COR-L47 (cell line): Measurements from ENCODE around the gene MAPK8IP1.

Experiments
- DNase-seq: peaks from one replicate; lab custom pipeline; 2025; lab: John Stamatoyannopoulos, UW

Gene MAPK8IP1

DNA sequence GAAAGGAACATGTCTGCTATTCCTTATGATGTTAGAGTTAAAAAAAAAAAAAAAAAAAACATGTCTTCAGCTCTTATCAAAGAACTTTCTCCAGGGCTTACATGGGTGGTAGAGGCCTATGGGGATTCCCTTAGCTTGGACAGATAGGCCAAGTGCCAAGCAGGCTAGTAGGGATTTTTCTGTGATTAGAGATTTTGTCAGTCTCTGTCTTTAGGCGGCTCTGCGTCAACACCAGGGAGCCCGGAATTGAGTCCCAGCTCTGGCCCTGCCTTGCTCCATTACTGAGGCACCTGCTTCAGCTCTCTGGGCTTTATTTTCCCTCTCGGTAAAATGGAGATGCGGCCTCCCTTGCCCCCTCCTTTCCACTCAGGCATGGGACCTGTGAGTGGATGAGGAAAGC lies 25.1 kb upstream of the MAPK8IP1 start:
- DNase-seq = no peak

DNA sequence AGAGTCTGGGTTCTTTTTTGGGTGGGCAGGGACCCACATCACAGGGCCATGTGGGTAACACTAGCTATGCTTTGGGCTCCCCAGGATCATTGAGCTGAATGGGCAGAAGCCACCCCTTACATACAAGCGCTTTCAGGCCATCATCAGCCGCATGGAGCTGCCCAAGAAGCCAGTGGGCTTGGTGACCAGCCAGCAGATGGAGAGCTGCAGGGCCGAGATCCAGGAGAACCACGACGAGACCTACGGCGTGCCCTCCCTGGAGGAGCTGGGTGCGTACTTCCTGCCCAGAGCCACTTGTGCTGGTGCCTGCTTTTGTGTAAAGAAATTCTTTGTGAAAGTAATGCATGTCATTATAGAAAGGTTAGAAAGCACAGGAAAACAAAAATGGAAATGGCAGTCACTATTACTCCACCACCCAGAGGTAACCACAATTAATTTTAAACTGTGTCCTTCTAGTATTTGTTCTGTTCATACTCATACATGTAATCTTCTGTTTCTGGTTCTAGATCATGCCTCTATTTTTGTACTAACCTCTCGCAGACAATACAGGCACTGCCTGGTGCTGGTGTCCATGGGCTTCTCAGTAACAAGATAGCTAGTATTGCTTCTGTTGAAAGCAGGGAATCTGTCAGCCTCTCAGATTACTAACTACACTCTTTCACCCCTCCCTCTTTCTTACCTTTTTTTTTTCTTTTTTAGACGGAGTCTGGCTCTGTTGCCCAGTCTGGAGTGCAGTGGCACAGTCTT lies 24.5 kb upstream of the MAPK8IP1 start:
- DNase-seq = no peak

DNA sequence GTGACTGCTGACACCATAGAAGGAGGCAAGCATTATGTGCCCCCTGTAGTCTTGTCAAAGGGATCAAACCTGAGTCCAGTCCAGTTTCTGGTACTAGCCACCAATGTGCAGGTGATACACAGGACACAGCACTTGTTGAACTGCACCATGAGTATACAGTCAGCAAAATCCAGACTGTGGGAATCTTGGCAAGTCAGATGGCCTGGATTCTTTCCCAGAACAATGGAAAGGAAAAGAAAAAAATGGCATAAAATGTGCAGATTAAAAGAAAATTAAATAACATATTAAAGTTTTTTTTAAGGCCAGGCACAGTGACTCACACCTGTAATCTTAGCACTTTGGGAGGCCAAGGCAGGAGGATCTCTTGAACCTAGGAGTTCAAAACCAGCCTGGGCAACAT lies 21.4 kb upstream of the MAPK8IP1 start:
- DNase-seq = no peak

DNA sequence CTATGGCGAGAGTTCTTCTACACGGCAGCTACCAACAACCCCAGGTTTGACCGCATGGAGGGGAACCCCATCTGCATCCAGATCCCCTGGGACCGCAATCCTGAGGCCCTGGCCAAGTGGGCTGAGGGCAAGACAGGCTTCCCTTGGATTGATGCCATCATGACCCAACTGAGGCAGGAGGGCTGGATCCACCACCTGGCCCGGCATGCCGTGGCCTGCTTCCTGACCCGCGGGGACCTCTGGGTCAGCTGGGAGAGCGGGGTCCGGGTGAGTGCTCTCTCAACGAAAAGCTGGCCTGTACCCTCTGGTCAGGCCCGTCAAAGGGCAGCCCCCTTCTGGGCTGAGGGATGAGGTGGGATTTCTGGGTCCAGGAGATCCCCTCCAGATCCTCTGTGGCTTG lies 15.9 kb upstream of the MAPK8IP1 start:
- no peak for DNase-seq

DNA sequence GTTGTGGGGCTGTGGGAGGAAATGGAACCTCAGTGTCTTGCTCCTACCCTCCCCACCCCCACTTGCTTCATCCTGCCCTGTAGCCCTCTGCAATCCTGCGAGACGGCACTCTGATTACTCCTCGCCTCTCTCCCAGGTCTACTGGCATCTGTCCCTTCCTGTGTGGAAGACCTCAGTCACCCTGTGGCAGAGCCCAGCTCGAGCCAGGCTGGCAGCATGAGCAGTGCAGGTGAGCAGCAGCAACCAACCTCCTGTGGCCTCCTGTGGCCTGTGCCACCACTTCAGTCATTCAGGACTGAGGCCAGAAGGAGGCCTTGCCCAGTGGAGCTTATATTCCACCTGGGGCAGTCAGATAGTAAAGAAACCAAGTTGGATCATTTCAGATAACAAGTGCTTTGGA lies 14.7 kb upstream of the MAPK8IP1 start:
- no peak for DNase-seq

DNA sequence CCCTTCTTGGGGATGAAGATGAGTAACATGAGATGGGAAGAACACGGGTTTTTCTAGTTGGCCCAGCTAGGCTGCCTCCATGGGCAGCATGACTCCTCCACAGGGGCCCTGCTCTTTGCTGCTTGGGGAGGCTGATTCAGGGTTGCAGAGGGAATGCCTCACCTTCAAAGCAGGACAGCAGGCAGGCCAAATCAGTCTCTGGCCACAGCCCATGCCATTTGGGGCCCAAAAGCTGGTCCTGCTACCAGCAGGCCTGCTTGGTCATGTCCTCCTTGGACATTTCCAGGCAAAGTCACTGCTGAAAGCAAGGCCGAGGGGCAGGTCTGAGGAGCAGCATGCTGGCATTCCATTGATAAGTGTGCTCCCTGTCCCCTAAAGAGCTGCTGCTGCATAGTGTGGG lies 13.8 kb upstream of the MAPK8IP1 start:
- DNase-seq = no peak

DNA sequence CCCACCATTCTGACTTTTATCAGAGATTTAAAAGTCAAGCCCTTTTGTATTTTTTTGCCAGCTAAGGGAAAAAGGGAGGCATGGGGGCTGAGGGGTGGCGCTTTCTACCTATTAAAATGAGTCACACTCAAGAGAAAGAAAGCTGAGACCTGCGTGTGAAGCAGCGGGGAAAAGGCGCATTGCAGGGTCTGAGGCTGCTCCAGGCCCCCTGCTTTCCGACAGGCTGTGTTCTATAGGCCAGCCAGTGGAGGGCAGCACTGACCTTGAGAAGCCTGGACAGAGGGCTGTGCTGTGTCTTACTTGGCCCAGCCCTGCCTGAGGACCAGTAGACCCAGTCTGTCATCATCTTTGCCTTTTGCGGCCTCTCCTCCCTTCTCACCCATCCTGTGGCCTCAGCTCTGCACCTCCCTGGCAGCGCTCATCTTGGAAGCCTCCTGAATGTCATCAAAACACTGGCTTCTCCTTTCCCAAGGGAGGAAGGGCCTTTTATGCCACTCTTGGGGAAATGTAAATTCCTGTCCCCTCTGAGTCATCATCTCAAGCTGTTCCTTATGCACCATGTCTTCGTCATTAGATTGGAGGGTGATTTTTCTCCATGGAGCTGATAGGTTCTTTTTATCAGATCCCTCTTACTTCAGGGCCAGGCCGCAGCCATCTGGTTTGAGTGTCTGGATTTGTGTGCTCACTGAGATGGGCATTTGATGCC lies 12.6 kb upstream of the MAPK8IP1 start:
- DNase-seq = peak; percentile 52

DNA sequence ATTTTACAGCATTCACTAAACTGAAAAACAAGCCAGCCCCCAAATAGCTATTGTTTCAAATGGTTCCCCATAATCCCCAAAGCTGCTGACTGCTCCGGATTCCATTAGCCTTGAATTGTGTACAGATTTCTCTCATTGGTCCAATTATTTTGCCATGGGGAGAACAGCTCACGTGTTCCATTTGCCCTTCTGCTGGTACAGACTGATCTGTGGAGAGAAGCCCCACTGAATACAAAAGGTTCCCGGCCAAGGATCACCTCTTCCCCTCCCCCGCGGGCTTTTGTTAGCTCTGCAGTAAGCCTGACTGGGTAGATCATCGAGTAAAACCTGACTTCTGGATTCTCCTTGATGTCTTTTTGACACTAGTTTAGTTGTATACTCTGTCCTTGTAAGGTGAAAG lies 9.1 kb upstream of the MAPK8IP1 start:
- no peak for DNase-seq

DNA sequence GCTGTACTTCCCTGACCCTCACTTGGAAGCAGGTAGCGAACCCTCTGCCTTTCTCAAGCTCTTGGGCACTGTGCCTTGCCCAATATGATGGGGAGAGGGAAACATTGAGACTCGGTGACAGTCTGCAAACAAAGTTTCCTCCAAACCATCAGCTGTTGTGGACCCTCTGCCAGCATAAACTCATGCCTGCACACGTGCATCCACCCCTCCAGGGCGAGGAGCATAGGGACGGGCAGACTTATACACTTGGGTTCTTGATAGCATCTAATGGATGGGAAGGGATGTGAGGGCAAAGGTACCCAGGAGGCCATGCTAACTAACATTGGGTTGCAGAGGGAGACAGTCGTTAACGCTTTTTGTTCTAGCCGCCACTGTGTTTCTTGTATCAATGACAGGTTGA lies 8.2 kb upstream of the MAPK8IP1 start:
- DNase-seq = no peak

DNA sequence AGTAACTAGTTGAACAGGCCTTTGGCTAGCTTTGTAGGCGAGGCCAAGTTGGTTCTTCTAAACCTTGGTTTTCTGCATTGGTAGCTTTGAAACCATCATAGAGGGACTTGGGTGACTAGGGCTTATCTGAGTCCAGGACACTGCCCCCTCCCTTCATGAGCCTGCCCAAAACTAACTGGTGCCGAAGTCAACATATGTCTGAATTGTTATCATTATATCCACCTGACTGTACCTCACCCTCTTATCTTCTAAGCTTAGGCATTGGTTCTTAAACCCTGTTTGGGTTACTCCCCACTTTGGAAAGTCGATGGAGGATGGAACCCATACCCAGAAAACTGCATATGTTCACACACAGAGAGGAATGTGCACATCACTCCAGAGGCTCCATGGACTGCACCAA lies 7.6 kb upstream of the MAPK8IP1 start:
- DNase-seq = no peak

DNA sequence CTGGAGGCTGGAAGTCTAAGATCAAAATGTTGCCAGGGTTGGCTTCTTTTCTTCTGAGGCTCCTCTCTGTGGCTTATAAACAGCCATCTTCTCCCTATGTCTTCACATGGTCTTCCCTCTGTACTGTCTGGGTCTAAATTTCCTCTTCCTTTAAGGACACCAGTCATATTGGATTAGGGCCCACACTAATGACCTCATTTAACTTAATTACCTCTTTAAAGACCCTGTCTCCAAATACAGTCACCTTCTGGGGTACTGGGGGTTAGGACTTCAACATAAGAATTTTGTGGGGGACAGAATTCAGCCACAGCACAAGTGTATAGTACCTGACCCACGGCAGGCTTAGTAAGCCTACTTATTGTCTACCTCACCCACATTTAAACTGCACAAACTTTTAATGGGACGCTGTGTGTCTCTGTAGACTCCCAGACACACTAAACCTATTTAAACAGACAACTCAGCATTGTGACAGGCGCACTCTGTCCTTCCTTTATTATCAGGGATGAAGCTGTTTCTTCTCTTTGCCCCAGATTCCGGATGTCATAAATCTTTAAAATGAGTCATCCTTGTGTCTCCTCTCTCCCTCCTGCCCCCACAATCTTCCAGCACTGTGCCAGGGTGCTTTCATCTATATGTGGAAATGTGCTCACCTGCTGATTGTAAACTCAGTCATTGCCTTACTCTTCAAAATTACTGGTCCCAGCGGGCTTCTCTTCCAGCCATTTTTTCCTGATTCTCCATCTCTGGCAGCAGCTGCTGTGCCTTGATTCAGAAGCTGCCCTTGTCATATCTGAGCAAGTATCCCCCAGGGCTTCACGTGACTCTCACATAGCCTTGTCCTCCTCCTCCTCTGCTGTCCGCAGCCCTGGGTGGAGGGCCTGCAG lies 5.4 kb upstream of the MAPK8IP1 start:
- DNase-seq = no peak

DNA sequence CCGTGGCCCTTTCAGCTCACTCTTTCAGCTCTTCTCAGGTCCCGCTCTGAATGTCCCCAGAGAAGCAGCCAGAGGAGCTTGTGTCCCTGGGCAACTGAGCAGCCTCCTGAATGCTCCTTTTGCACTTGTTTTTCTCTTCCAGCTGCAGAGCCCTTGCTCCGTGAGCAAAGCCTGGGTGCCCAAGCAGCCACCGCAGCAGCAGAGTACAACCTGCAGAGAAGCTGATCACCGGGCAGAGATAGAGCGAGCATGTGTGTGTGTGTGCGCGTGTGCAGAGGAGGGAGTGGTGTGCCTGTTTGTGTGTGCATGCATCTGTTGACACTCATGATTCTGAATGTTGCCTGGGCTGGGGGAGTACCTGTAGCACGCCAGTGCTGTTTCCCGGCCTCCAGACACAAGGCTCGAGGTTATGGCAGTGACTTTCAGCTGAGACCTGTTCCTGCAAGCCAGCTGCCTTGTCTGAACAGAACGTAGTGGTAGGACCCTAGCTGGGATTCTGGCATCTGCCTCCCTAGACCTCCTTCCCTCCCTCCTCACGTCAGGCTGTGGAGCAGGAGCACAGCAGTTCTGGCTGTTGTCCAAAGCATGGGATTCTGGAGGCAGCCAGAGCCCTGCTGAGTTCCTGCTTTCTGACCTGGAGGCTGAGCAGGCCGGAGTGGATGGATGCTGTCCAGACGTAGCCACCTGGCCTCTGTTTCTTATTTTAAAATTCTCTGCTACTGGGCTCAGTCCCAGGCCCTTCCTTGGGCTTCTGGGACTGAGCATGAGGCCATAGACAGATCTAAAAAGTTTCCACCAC lies 4.5 kb upstream of the MAPK8IP1 start:
- peak; percentile 67 for DNase-seq

DNA sequence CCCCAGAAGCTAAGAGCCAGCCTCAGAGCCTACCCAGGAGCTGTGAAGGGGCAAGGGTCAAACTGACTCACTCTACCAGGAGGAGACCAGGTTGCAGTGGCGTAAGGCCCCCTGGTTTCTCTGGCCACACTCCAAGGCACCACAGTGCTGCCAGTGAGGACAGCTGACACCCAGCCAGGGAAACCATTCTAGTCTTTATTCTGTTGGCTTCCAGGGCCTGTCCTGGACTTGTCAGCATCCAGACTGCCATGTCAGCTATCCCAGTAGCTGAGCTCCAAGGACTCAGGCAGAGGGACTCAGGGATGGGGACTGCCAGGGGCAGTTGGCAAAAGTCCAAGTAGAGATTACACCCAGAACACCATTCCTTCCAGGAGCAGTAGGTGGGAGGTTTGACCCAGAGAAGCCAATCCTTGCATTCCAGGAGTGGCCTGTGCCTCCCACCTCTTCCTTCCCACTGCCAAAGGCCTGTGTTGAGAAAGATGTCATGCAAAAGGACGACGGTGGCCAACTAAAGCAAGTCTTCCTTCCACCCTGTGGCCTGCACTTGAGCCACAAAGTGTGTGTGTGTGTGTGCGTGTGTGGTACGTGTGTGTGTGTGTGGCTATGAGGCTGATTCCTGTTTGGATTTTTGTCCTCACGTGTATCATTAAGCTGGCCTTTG lies 3.6 kb upstream of the MAPK8IP1 start:
- peak; percentile 29 for DNase-seq

DNA sequence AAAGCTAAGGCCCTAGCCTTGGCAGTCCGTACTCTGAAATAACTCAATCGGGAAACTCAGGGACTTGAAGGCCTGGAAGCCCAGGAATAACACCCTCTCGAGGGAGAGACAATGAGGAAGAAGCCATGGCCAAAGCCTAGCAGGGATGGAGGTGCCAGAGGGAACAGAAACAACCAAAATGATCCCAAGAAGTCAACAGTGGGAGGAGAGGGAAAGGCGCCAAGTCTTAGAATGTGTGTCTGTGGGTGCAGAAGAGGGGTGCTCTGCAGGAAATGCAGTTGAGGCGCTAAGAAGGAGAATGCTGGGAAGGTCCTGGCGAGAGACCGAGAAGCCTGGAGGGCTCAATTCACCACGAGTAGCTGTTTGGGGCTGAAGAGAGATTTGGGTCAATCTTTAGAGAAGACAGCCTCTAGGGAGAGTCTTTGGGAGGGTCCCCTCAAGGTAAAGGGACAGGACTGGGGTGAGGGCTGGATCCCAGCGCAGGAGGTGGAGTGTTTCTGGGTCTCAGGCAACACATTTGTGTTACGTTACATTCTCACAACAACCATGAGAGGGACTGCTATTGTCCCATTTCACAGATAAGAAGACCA lies 760 bp upstream of the MAPK8IP1 start:
- no peak for DNase-seq

DNA sequence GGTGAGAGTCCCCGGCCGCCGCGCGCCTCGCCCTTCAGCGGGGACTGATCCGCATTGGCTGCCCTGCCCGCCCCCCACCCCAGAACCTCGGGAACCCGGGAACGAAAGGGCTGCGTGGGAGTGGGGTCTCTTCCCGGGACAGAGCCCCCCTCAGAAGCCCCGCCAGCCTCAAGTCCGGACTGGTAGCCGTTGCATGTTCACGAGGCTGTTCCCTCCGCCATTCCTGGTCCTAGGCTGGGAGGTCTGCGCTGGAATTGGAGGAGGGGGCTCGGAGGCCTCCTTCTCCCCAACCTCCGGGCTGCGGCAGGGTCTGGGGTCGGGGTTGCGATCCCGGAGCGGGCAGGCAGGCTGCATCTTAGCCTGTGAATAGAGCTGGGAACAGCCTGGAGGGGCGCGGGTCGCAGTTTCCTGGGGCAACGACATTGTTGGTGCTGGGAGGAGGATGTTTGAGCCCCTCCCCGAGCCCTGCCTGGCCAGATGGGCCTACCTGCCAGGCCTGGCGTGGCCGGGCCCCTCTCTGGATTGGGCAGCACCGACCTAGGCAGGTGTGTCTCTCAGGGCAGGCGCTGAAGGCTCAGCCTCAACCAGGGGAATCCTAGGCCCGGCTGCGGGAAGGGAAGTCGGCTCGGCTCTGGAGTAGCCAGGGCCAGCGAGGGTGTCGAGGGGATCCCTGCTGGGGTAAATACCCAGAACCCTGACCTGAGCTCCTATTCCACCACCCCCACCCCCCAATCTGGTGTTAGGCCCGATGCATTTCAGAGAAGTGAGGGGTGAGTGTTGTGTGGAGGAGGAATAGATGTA lies 670 bp downstream of the MAPK8IP1 start:
- DNase-seq = peak; percentile 22

DNA sequence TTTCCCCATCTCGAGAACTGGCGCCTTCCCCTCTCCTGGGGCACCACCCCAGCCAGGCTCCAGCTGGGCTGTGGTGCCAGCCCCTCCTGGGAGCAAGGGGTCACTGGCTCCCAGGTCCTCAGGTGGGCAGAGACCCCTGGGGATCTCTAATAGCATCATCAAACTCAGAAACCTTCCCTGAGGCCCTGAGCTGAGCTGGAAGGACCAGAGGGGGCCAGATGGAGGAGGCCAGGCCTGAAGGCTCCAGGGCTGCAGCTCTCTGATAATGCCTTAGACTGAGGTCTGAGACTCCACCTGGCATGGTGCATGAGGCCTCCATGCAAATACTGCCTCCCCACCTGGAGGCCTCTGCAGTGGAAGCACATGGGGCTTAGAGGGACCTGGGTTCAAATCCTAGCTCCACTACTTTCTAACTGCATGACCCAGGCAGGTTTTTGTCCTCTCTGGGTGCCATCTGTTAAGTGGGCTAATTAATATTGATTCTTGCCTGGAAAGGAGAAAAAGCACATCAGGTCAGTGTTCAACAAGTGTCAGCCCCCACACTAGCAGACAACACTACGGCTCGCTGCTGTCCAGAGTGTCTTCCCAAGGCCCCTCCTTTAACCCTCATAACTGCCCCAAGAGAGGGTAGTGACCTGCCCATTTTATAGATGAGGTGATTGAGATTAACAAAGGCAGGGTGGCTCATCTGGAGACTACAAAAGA lies 1.5 kb downstream of the MAPK8IP1 start:
- DNase-seq = no peak

DNA sequence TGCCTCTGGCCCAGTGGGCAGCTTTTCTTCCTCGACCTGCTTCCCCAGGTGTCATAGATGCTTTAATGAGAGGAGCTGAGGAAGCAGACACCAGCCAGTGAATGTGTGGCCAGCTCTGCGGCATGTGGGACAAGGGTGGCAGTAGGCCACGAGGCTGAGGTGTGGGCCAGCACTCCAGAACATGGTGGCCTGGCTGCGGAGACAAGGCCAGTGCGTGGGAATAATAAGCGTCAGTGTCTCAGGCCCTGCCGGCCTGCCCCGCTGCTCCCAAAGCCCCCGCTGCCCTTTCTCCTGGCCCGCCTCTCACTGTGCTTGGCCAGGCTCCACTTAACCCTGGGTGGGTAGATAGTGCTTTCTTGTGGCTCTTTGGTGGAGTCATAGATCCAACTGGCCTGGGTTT lies 2.1 kb downstream of the MAPK8IP1 start:
- DNase-seq = no peak

DNA sequence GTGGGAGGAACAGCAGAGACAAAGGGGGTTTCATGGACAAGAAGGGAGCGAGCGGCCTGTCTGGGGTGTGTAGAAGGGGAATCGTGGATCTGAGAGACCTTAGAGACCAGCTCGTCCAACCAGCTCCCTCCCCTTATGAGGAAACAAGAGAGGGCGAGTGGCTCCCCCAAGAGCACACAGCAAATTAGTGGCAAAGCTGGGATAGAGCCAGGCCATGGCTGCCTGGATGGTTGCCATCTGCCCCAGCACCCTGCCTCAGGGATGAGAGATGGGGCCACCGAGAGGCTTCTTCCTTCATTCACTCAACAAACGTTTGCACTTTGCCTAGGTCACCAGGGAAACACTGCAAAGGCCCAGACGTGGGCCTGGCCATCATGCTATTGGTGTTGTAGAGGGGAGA lies 4.1 kb downstream of the MAPK8IP1 start:
- no peak for DNase-seq

DNA sequence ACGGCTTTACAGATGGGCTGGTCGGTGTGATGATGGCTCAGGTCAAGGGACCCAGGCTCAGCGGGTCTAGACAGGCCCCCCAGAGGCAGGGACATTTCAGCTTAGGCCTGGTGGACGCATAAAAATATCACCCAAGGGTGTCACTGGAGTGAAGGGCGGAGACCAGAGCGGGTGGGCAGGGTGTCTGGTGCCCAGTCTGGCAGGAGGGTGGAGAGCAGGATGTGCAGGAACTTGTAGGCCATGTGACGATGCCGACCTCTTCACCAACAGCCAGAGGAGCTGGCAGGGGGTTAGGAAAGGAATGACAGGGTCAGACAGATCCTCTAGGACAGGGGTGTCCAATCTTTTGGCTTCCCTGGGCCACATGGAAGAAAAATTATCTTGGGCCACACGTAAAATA lies 4.5 kb downstream of the MAPK8IP1 start:
- no peak for DNase-seq
